ENCODE measurements around the gene MYH9.

Gene MYH9

DNA sequence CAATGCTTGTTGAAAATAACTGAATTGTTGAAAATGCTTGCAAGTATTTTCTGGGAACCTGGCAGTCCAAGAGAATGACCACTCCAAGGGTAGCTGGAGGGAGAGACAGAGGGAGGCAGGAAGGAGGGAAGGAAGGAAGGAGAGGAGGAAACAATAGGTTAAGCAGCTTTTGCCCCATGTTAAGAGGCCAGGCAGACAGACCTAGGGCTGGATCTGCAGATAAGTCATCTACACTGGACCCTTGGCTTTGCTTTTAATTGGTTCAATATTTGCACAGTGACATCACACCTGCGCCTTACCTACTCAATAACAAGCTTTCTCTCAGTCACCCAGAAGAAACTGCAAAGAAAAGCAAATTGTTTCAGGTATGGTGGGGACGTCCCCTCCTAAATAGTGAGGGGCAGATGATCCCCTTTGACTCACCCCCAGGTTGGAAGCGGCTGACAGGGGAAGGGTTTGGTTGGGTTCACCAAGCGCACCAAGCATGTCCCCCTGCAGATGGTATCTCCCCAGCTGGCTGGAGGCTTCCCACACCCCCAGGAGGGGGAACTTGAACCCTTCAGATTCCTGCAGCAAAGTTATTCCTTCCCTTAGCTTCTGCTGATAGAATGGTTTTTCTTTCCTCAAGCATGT is 24.3 kb downstream of the MYH9 start:
- DNase-seq (ENCODE audit: low spot score): no peak
- Histone ChIP-seq H3K4me3 (peak overlapping the region; percentile 29), H3K27ac (peak overlapping the region; percentile 90 to 98)
- no peak for TF ChIP-seq CTCF (IDR thresholded peaks at IDR 0.05)

- TF ChIP-seq CTCF (IDR thresholded peaks at IDR 0.05): no peak
- peak overlapping the region; percentile 29 for H3K4me3 ChIP-seq
- H3K27ac ChIP-seq: peak overlapping the region; percentile 90 to 98
- no peak for DNase-seq (ENCODE audit: low spot score)
Observed at GRCh38 chr22:36362932-36363331, 24.8 kb downstream of the MYH9 start.

DNA sequence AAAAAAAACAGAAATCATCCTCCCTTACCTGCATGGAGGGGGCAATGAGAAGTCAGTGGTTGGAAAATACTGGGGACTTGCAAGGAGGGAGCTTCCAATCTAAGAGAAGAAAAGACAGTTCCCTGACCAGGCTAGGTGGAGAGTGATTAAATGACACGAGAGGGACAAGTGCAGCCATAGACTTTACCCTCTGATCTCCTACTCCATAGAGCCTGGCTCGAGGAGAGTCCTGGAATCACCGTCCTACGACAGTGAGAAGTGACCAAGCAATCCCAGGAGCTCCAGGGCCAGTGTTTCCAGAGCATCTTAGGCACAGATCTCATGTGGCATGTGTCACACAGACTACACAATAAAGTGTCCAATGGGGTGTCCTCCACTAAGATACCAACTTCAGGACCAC is 25.7 kb downstream of the MYH9 start:
- Histone ChIP-seq H3K27ac (peak overlapping the region; percentile 90 to 98), H3K4me3 (peak overlapping the region; percentile 29)
- no peak for DNase-seq (ENCODE audit: low spot score)
- TF ChIP-seq CTCF (IDR thresholded peaks at IDR 0.05): no peak

- DNase-seq (ENCODE audit: low spot score): no peak
- Histone ChIP-seq H3K4me3 (peak overlapping the region; percentile 54), H3K27ac (peak overlapping the region; percentile 90 to 98)
- TF ChIP-seq CTCF (IDR thresholded peaks at IDR 0.05): no peak
Observed at GRCh38 chr22:36360871-36361383, 26.8 kb downstream of the MYH9 start.

- peak overlapping the region; percentile 98 to 99 for H3K27ac ChIP-seq
- DNase-seq (ENCODE audit: low spot score): no peak
- H3K4me3 ChIP-seq: peak overlapping the region; percentile 51
- no peak for TF ChIP-seq CTCF (IDR thresholded peaks at IDR 0.05)
Observed at GRCh38 chr22:36360011-36360410, 27.8 kb downstream of the MYH9 start.

- DNase-seq (ENCODE audit: low spot score): no peak
- Histone ChIP-seq H3K27ac (peak overlapping the region; percentile 98 to 99), H3K4me3 (peak overlapping the region; percentile 51)
- TF ChIP-seq CTCF (IDR thresholded peaks at IDR 0.05): no peak
Observed at GRCh38 chr22:36359470-36359996, 28.2 kb downstream of the MYH9 start.

Data from coronary artery (tissue), 2 donors.